ENCODE results near the gene NMUR2. TPM values are rescaled to one million over a fixed set of nuclear protein-coding genes. Genes with fewer than 3 reads are reported as not detected.

The NMUR2 gene
- 0.22 TPM for polyA plus RNA-seq (ENCODE audit: insufficient read length)

GRCh38 chr5:152405145-152405544 is at the start of gene NMUR2:
NMUR2 (minus strand) TSS chr5:152405279; CDS start chr5:152405113, 166 bp downstream.
- DNase-seq = no peak

DNA sequence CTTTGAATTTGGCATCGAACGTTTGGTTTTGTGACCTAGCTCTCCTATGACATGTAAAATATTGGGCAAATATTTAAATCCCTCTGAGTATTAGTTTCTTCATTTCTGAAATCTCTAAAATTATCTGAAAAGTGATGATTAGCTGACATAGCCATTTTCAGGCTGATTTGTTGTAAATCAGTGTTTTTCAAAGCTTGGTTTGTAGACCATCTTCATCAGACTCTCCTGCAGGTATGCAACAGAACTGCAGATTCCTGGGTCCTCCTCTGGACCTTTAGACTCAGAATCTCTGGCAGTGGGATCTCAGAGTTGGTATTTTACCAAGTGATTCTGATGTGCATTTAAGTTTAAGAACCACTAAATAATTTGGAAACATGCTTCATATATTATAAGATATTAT is 38.9 kb upstream of the NMUR2 start:
- no peak for DNase-seq

DNA sequence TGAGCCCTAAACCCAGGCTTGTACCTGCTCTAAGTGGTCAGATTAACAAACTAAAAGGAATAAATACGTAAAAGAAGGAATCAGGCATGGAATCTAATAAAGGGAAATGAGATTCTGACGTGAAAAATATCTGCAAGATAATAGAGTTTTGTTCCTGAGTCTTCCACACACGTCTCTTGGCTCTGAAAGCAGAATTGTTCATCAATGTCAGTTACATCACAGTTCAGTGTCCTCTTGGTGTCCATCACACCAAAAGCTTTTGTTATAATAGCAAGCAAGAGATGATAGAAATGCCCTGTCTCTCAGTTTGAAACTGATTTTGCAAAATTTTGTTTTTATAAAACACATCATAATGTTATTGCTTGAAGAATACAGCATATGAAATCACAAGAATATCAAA is 34.7 kb upstream of the NMUR2 start:
- no peak for DNase-seq

GRCh38 chr5:152437866-152438265 is 32.8 kb upstream of the NMUR2 start:
- no peak for DNase-seq

GRCh38 chr5:152427721-152428120 is 22.6 kb upstream of the NMUR2 start:
- no peak for DNase-seq

GRCh38 chr5:152425083-152425482 is 20.0 kb upstream of the NMUR2 start:
- DNase-seq = no peak

DNA sequence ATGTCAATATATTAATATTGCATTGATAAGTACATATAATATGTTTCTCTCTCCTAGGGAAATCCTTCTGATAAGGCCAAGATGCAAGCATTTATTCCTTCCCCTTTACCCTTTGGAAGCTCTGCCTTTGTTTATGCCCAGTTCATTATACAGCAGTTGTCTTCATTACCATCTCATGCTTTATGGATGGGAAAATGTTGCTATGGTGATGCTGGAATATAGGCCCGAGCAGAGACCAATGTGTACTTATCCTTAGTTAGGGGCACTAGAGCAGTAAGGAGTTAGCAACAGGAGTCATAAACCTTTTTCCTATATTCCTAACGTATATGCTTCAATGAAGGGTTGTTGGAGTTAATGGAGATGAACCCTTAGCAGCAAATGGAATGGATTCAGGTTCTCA is 19.4 kb upstream of the NMUR2 start:
- DNase-seq = no peak

- no peak for DNase-seq
These were observed 17.0 kb upstream of the NMUR2 start for GRCh38 chr5:152422081-152422480.

DNA sequence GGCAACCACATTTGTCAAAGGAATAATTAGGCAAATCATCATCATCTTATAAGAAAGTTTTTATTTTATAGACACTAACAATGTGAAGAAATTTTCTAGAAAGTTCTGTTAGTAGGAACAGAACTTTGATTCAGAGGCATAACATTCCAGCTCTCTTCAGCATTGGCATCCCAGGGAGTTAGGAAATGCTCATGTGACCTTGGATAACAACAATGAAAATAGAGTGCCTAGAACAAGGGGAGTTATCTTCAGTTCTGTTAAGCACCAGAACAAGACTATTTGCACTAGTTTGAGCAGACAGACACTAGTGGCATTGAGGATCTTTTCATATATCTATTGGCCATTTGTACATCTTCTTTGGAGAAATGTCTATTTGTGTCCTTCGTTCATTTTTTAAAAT is 7.0 kb upstream of the NMUR2 start:
- no peak for DNase-seq

DNA sequence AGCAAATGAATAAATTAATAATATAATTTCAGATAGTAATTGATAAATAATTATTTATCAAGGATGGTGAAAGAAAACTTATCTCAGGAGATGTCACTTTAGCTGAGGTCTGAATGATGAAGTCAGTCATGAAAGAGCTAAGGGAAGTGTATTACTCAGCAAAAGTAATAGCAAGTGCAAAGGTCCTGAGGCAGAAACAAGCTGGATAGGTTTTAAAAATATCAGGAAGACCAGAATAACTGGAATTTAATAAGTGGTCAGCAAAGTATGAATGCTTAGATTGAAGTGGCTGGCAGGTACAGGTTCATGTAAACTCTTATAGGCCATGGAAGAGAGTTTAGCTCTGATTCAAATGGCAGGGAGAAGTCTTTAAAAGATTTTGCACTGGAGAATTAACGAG is 1.0 kb upstream of the NMUR2 start:
- DNase-seq = no peak

- DNase-seq = no peak
These were observed 585 bp downstream of the NMUR2 start for GRCh38 chr5:152404494-152404893.

- no peak for DNase-seq
These were observed 2.0 kb downstream of the NMUR2 start for GRCh38 chr5:152403046-152403445.

DNA sequence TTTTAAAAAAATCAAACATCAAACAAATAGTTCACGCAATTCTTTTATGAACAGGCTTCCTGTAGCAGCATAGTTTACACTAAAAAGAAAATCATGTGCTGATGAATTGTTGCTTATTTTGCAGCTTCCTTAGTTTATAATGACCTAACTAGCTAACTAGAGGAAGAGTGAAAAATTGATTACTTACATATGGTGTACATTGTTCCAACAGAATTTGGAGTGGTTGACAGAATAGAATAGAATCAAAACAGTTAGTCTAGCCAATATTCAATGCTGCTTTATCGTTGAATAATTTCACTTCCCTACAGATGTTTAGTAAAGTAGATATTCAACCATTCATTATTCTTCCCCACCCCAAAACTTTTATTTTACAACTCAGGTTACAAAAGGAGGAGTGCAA is 4.2 kb downstream of the NMUR2 start:
- peak; percentile 11 for DNase-seq

- DNase-seq = no peak
These were observed 7.5 kb downstream of the NMUR2 start for GRCh38 chr5:152397581-152397980.

GRCh38 chr5:152393441-152393840 is 11.6 kb downstream of the NMUR2 start:
- DNase-seq = no peak

DNA sequence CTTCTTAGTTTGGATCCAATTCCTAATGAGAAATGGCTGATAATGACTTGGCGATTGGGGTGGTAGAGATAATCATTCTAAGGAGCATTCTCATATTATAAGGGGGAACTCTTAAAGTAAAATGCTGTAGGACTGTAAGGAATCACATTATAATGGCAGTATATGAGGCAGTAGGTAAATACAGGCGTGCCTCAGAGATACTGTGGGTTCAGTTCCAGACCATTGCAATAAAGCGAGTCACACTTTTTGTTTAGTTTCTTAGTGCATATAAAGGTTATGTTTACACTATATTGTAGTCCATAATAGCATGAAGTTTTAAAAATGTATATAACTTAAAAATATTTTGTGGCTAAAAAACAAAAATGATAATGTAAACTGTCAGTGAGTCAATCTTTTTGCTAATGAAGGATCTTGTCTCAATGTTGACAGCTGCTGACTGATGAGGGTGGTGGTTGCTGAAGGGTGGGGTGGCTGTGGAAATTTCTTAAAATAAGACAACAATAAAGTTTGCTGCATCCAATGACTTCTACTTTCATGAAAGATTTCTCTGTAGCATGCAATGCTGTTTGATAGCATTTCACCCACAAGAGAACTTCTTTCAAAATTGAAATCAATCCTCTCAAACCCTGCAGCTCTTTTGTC is 15.8 kb downstream of the NMUR2 start:
- DNase-seq = no peak

GRCh38 chr5:152388610-152389009 is 16.5 kb downstream of the NMUR2 start:
- no peak for DNase-seq

GRCh38 chr5:152380415-152381123 is 24.5 kb downstream of the NMUR2 start:
- no peak for DNase-seq

- no peak for DNase-seq
These were observed 25.7 kb downstream of the NMUR2 start for GRCh38 chr5:152379331-152379730.

- no peak for DNase-seq
These were observed 26.3 kb downstream of the NMUR2 start for GRCh38 chr5:152378730-152379129.

GRCh38 chr5:152376886-152377285 is 28.2 kb downstream of the NMUR2 start:
- DNase-seq = no peak

GRCh38 chr5:152374711-152375275 is 30.3 kb downstream of the NMUR2 start:
- no peak for DNase-seq

GRCh38 chr5:152372875-152373274 is 32.2 kb downstream of the NMUR2 start:
- no peak for DNase-seq

GRCh38 chr5:152369298-152369697 is 35.8 kb downstream of the NMUR2 start:
- DNase-seq = no peak

All from hindlimb muscle (tissue), 1 donor.